HepG2 (cell line): ENCODE measurements around the gene ACTG2. TPM values are rescaled to one million over a fixed set of nuclear protein-coding genes. Genes with fewer than 3 reads are reported as not detected.

Experiments used
- ATAC-seq: fragments of 200-7000 bp; cut with Tn5 transposase; 3 replicates; pipeline ENCODE4 v1.9.1; 2020; ENCODE audit warnings: mild to moderate bottlenecking, moderate library complexity
- BruUV-seq: library from RNA; stranded (reverse); fragments of 400-500 nt; replicated peaks from 2 replicates; lab custom pipeline; 2021; lab: Mats Ljungman, UMichigan
- CTCF ChIA-PET: fragments of 300-600 bp; formaldehyde crosslinking; extraction: SDS; loops from one replicate; lab custom pipeline; 2021; ENCODE audit warnings: low total read pairs, inconsistent platforms, low intra/inter-chr PET ratio; lab: Yijun Ruan, JAX
- POLR2A ChIA-PET: fragments of 350-600 bp; sonication (Branson Sonifier 250); formaldehyde crosslinking; loops from one replicate; lab custom pipeline; 2020; ENCODE audit warnings: antibody characterized with exemption, inconsistent platforms; lab: Yijun Ruan, JAX
- DNase-seq: peaks from one replicate; pipeline ENCODE4 v3.0.0-alpha.2; 2015; ENCODE audit warnings: low spot score
- FAIRE-seq: peaks from 3 replicates; lab custom pipeline; 2011; peaks lifted over from hg19 to GRCh38; lab: Jason Lieb, UNC
- H2AFZ ChIP-seq: one replicate; pipeline ENCODE4 v1.6.1; 2011; ENCODE audit warnings: low read length, inconsistent platforms
- H3K27ac ChIP-seq: fragments of 300-600 bp; 3 replicates; pipeline ENCODE4 v1.8.0; 2011; ENCODE audit warnings: mixed run types, mild to moderate bottlenecking, mixed read lengths, low read length, inconsistent platforms; ENCODE audit not compliant: insufficient read depth; ENCODE audit errors: extremely low read length
- H3K27me3 ChIP-seq, 2 experiments: fragments of 200-600 bp in 1 of 2; 2 replicates in 1 of 2; 3 replicates in 1 of 2; pipeline versions ENCODE4 v1.6.0 to v1.8.0; 2011; ENCODE audit warnings: low read length in 2 of 2, mild to moderate bottlenecking in 2 of 2, moderate library complexity in 2 of 2, inconsistent platforms in 1 of 2; ENCODE audit not compliant: insufficient read depth in 2 of 2, control insufficient read depth in 1 of 2
- H3K36me3 ChIP-seq, 2 experiments: fragments of 200-600 bp in 1 of 2; replicated peaks in 1 of 2; 2 replicates in 1 of 2; 3 replicates in 1 of 2; pipeline versions ENCODE4 v1.5.1 to v1.8.0; 2011; ENCODE audit warnings: low read length in 2 of 2, inconsistent platforms in 1 of 2; ENCODE audit not compliant: insufficient read depth in 2 of 2, control insufficient read depth in 1 of 2
- H3K4me1 ChIP-seq: 2 replicates; pipeline ENCODE4 v1.5.1; 2012; ENCODE audit warnings: low read length, inconsistent platforms; ENCODE audit not compliant: insufficient read depth
- H3K4me2 ChIP-seq: 2 replicates; pipeline ENCODE4 v1.6.0; 2011; ENCODE audit warnings: low read depth, low read length, inconsistent platforms
- H3K4me3 ChIP-seq, 3 experiments: fragments of 200-600 bp in 1 of 3; sonication (generic), shearing (Covaris generic) in 1 of 3; replicated peaks in 1 of 3; 2 replicates each; pipeline ENCODE4 v1.5.1; 2011 to 2016; ENCODE audit warnings: low read length in 3 of 3, inconsistent platforms in 2 of 3, low read depth in 2 of 3, mild to moderate bottlenecking in 2 of 3, control low read depth in 1 of 3, mixed read lengths in 1 of 3; ENCODE audit not compliant: insufficient read depth in 1 of 3
- H3K79me2 ChIP-seq: one replicate; pipeline ENCODE4 v1.6.1; 2011; ENCODE audit warnings: low read length, inconsistent platforms; ENCODE audit not compliant: insufficient read depth
- H3K9ac ChIP-seq: 2 replicates; pipeline ENCODE4 v1.6.0; 2011; ENCODE audit warnings: mild to moderate bottlenecking, low read depth, low read length, inconsistent platforms; ENCODE audit not compliant: insufficient read depth
- H3K9me3 ChIP-seq: 2 replicates; pipeline ENCODE4 v1.5.1; 2012; ENCODE audit warnings: mild to moderate bottlenecking, low read length
- H4K20me1 ChIP-seq: 2 replicates; pipeline ENCODE4 v1.6.0; 2011; ENCODE audit warnings: inconsistent platforms, mild to moderate bottlenecking, low read length, moderate library complexity; ENCODE audit not compliant: insufficient read depth
- CTCF ChIP-seq: sonication (generic); formaldehyde crosslinking; IDR thresholded peaks from 2 replicates; pipeline ENCODE4 v1.5.0; 2020; ENCODE audit warnings: mild to moderate bottlenecking, missing genetic modification reagents, moderate library complexity
- MIER2 ChIP-seq: IDR thresholded peaks from 2 replicates; pipeline ENCODE4 v1.6.1; 2016; ENCODE audit warnings: missing biosample characterization, missing genetic modification reagents
- SALL1 ChIP-seq: sonication (generic); formaldehyde crosslinking; IDR thresholded peaks from 2 replicates; pipeline ENCODE4 v1.8.0; 2022; ENCODE audit warnings: mild to moderate bottlenecking, missing genetic modification reagents
- SMC3 ChIP-seq: IDR thresholded peaks from 2 replicates; pipeline ENCODE4 v1.6.1; 2011; ENCODE audit warnings: low read length, improper control_type of control experiment
- ZFX ChIP-seq: sonication (generic); formaldehyde crosslinking; IDR thresholded peaks from 2 replicates; pipeline ENCODE4 v1.4.0; 2020; ENCODE audit warnings: mild to moderate bottlenecking, low read depth, missing genetic modification reagents, moderate library complexity
- ZNF614 ChIP-seq: IDR thresholded peaks from 2 replicates; pipeline ENCODE4 v1.6.1; 2018; ENCODE audit warnings: missing biosample characterization, missing genetic modification reagents, inconsistent platforms, borderline replicate concordance
- WGBS: methylation state at CpG from one replicate; pipeline ENCODE4 v1.1.6; 2017; ENCODE audit warnings: low lambda C conversion rate; 5-methylcytosine and 5-hydroxymethylcytosine counted together
- in situ Hi-C: cut with HindIII; loops from 2 replicates; pipeline ENCODE4 v1.10.0; 2017; ENCODE audit warnings: low pct_unique_long_range_greater_than_20kb; ENCODE audit not compliant: extremely low pct_ligation_motif_present
- intact Hi-C: fragments of 100-400 bp; cut with micrococcal nuclease; formaldehyde crosslinking; loops from one replicate; pipeline ENCODE4 v1.10.0; 2022; ENCODE audit not compliant: unreplicated experiment
- polyA plus RNA-seq, 8 experiments: library from polyadenylated mRNA; depleted of rRNA in 3 of 8; stranded (reverse) in 7 of 8; unstranded in 1 of 8; fragments of >200 nt; fragmentation: Illumina TruSeq in 4 of 8; extraction: Trizol in 4 of 8; gene quantifications; 2 replicates each; pipeline versions ENCODE4 v1.2.1 to v1.2.3, GENCODE V29; 2011 to 2016; ENCODE audit warnings: low read depth in 4 of 8, missing spikeins in 1 of 8, mixed read lengths in 1 of 8; ENCODE audit not compliant: insufficient read depth in 1 of 8
- total RNA-seq, 5 experiments: library from RNA; depleted of rRNA; stranded (reverse); fragments of >200 nt; fragmentation: Illumina TruSeq; extraction: Trizol; gene quantifications; 2 replicates each; pipeline ENCODE4 v1.2.3, GENCODE V29; 2016; ENCODE audit warnings: low read depth in 1 of 5
- TF ChIP-seq, protein P1 (sequence below): sonication (generic); formaldehyde crosslinking; IDR thresholded peaks from 2 replicates; pipeline ENCODE4 v1.9.0; 2022; ENCODE audit warnings: low read depth, missing genetic modification reagents

Gene ACTG2
- total and polyA plus RNA-seq, 2 of the 13 experiments (the other 11 are each of a cell fraction or from before 2014, with no cell fraction given) = 0.13 TPM; not detected in 1

DNA sequence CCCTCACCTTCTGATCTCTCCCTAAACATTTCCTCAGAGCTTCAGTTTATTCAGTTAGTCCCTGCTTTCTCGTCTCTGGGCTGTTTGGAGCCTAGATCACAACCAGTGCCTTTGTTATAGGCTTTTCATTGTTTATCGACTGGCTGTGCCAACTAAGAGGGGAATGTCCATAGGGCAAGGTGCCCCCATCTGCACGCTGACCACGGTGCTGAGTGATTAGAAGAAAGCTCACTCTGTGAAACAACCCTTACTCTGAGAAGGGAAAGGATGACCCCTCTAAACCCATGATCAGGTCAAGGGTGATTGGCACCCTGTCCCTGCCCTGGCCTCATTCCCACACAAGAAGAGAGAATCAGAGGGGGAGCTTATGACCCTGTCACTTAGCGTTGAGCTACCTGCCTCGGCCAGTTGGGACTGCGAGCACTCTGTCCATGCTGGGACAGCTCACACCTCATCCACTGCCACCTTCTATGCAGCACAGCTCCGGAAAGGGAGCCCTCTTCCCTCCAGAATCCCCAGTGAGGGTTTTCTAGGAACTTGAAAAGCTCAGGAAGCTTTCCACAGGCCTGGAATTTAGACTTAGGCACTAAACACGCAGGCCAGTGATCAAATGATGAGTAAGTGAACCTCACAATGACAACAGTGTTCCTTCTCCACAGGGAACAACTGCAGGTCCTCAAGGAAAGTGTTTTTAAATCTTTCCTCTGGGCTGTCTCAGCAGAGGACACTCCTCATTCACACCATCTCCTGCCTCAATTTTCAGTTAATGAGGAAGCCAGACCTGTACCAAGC, 2.3 kb upstream of the ACTG2 start (continued):
- TF ChIP-seq, protein P1, sequence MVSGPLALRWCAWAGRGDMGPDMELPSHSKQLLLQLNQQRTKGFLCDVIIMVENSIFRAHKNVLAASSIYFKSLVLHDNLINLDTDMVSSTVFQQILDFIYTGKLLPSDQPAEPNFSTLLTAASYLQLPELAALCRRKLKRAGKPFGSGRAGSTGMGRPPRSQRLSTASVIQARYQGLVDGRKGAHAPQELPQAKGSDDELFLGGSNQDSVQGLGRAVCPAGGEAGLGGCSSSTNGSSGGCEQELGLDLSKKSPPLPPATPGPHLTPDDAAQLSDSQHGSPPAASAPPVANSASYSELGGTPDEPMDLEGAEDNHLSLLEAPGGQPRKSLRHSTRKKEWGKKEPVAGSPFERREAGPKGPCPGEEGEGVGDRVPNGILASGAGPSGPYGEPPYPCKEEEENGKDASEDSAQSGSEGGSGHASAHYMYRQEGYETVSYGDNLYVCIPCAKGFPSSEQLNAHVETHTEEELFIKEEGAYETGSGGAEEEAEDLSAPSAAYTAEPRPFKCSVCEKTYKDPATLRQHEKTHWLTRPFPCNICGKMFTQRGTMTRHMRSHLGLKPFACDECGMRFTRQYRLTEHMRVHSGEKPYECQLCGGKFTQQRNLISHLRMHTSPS (CRISPR knock-in tag) = peak; percentile 79; the same call in 1 of the 2 replicates
- TF ChIP-seq ZNF614 (no peak), SALL1 (CRISPR knock-in tag) (peak; percentile 39; the same call in 1 of the 2 replicates), MIER2 (CRISPR knock-in tag) (peak; percentile 60)
- TF ChIP-seq, all 625 proteins: peak for 9

DNA sequence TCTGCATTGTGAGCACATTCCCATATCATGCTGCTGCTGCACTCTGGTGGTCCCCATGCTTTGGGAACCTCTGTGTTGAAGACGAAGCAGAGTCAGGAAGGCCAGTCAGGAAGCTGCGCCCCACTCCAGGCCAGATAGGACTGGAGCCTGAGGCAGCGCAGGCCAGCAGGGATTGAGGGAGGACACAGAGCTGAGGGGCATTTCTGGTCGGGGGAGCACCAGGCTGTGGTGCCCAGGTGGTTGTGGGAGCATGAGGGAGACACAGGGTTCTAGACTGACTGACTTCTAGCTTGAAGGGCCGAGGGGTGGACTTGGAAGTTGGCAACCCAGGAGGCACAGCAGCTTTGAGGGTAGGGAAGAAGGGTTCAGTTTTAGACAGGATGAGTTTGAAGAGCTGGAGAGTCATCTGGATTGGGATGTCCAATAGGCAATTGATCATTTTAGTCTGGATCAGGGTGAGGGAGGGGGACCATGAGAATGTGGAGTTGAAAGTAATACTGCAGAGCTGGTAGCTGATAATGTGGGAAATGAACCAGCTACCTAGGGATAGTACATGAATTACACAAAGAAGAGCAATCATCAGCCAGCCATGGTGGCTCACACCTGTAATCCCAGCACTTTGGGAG, 1.4 kb upstream of the ACTG2 start:
- no peak overlapping the region for H2AFZ ChIP-seq
- 64% methylated on average over 5 of the region's 5 CpGs for WGBS
- H4K20me1 ChIP-seq = no peaks in the 10 kb centered on the region
- no peaks in the 10 kb centered on the region for H3K36me3 ChIP-seq
- FAIRE-seq = no peak
- H3K9me3 ChIP-seq = no peaks in the 10 kb centered on the region
- no peaks in the 10 kb centered on the region for H3K79me2 ChIP-seq
- CTCF ChIA-PET = no interaction called here
- POLR2A ChIA-PET = no interaction called here
- H3K9ac ChIP-seq = no peak overlapping the region
- intact Hi-C loops = no loop called here
- in situ Hi-C loops = no loop called here
- H3K27me3 ChIP-seq = peaks cover 0 to 55% of the 10 kb centered on the region in 2 experiments
- TF ChIP-seq ZFX (CRISPR knock-in tag) (no peak), SMC3 (no peak), CTCF (CRISPR knock-in tag) (0 out of 2 replicates have a peak, but pooled peaks have one; percentile 2)
- no peak for DNase-seq
- peak; percentile 12; the same call in 1 of the 3 replicates for ATAC-seq
- BruUV-seq = no TSS peak
- H3K27ac ChIP-seq = no peak overlapping the region
- no peak overlapping the region for H3K4me2 ChIP-seq
- H3K4me1 ChIP-seq = peaks cover 12% of the 10 kb centered on the region
- no peak overlapping the region for H3K4me3 ChIP-seq
